GM19455 (cell line): ENCODE data around the gene MIEN1.
"Not testable (repeated sequence)": the region's sequence is repeated elsewhere in the genome, so short reads cannot be mapped to it uniquely, and the experiment has no call there.

ENCODE experiments used
- ATAC-seq: cut with Tn5 transposase; IDR thresholded peaks from one replicate; pipeline ENCODE4 v1.9.1; 2021; ENCODE audit not compliant: unreplicated experiment

The MIEN1 gene

GRCh38 chr17:39742126-39742855 lies 12.0 kb upstream of the MIEN1 start:
- ATAC-seq = no peak

DNA sequence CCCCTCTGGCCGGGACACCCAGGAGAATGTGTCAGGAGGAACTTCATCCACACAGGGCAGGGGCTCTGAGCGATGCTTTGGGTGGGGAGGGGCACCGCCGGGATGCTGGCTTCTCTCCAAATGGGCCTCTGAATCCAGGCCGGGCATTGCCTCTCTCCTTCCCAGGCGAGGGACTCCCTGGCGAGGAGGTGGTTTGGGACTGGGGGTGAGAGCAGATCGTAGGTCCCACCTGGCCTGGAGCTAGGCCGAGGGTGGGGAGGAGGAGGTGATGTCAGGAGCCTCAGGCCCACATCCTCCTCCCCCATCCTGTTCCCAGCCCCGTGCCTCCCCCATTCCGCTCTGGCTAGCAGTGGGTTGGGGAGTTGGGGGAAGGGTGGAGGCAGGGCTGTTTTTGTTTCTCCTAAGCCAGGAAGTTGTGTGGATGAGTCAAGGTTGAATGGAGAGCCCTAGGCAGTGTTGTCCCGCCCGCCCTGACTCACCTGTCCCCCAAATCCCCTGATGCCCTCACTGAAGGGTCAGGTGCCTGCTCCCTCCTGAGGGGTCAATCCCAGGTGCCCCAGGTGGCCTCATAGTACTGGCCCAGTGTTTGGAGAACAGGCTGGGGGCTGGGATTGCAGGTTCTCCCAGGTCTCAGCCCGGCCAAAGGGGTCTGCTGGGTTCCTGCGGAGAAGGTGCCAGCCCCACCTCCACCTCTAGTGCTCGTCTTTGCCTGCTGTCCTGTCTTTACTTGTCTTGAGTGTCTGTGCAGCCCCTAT lies 10.2 kb upstream of the MIEN1 start:
- no peak for ATAC-seq

DNA sequence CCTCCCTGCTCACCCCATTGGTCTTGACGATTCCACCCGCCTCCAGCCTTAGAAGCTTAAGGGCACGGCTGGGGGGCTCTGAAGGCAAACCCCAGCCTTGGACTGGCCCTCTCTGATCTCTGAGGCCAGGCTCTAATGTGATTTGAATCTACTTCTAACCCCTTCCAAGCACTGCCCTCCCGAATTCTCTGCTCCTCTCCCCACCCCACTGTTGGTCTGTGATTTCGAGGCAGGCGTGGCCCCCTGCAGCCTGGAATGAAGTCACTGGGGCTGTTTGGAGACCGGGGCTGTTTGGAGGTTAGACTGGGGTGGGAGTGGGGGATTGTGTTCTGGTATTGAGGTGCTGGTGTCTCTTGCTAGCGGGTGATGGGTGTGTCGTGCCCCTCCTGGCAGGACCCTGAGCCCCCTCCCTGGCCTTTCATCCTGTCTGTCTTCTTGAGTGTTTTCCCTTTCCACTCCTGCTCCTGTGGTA lies 9.6 kb upstream of the MIEN1 start:
- ATAC-seq = no peak

DNA sequence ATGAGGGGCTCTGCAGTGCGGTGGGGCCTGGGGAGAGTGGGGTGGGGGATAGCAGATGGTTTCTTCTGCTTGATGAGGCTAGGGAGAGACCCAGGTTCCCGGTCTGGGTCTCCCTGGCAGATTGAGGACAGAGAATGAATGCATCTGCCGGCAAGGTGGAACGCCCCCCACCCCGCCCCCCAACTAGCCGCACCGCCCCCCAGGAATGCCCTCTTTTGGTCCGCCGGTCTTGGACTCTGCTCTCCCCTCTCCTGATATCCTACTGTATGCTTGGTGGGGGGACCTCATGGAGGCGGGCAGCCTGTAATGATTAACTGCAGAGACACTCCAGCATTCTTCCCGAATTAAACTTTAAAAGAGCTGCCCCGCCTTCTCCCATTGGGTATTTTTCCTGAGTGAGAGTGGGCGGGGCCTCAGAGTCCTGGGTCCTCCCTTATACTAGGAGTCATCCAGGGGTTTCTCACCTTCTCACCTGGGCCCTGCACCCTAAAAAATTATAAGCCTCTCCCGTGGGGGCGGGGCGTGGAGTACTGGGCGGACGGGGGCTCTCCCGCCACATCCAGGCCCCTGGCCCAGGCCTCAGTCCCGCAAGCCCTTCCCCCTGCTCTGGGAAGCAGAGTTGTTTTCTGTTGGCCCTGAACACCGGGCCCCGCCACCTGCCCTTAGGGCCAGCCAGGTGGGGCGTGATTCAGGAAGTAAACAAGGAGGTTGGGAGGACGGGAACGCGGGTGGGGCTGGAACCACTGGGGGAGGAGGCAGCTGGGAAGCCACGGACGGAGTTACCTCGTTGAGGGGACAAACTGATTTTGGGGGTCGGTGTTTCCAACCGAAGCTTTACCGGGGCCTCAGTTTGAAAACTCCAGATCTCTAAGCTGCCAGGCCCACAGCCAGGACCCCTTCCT lies 8.9 kb upstream of the MIEN1 start:
- no peak for ATAC-seq

DNA sequence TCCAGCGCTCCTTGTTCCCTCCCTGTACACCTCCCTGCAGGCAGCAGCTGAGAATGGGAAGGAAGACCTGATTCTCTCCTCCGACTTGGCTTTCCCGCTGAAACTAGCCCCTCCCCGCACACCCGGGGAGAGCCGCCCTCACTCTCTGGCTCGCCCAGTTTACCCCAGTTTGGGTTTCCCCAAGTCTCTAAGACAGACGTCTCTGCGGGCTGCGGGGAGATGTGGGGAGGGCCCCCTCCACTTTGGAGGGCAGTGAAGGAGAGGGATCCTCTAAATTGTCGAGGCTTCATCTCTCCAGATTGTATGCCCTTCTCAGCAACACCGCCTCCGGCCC lies 8.2 kb upstream of the MIEN1 start:
- no peak for ATAC-seq

DNA sequence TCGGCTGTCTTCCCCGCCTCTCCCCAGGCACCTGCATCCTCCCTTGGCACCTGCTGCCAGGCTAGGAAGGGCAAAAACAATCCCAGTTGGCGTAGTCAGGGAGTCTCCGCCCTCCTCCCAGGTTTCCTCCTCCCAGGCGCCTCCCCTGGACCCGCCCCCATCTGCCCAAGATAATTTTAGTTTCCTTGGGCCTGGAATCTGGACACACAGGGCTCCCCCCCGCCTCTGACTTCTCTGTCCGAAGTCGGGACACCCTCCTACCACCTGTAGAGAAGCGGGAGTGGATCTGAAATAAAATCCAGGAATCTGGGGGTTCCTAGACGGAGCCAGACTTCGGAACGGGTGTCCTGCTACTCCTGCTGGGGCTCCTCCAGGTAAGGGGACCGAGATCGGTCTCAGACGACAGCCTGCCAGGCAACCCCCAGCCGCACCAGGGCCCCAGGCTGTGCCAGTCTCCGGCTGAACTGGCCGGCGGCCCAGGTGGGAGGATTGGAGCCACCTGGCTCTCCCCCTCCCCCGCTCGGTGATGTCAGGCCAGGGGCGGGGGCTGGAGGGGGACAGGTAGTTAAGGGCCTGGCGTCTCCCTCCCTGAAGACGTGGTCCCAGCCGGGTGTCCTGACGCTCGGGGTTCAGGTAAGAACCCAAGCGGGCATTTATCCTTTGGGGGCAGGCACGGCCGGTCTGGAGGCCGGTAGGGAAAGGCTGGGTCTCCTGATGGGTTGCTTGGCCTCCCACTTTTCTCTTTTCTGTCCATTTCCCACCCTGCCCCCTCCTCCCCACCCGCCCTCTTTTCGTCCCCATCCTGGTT lies 7.6 kb upstream of the MIEN1 start, which contains the start of gene GRB7:
TSS of gene GRB7 (plus strand) at position 179 of the 808 bp plus-strand sequence. CDS start 4,364 bp downstream, outside the sequence.
- no peak for ATAC-seq

DNA sequence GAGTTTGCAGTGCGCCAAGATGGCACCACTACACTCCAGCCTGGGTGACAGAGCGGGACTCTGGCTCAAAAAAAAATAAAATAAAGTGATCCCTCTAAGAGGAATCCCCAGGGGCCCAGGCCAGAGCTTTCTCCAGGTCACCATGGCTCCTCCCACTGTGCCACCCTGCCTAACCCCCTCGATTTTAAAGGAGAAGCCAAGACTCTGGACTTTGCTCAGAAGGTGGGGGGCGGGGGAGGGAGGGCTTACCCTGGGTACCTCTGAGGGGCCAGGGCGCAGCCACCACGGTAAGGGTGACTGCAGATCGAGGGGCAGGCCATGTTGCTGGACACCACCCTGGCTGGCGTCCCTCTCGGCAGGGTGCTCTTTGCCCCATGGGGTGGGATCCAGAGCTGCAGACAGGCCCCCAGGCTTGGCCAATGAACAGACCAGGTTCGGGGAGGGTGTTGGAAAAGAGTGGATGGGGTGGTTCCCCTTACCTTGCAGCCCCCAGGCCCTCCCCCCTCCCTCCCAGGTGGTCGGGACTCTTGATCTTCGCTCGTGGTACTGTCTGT lies 7.0 kb upstream of the MIEN1 start:
- ATAC-seq = no peak

GRCh38 chr17:39736319-39737165 lies 6.2 kb upstream of the MIEN1 start:
- ATAC-seq = no peak

GRCh38 chr17:39735882-39736281 lies 5.5 kb upstream of the MIEN1 start:
- no peak for ATAC-seq

DNA sequence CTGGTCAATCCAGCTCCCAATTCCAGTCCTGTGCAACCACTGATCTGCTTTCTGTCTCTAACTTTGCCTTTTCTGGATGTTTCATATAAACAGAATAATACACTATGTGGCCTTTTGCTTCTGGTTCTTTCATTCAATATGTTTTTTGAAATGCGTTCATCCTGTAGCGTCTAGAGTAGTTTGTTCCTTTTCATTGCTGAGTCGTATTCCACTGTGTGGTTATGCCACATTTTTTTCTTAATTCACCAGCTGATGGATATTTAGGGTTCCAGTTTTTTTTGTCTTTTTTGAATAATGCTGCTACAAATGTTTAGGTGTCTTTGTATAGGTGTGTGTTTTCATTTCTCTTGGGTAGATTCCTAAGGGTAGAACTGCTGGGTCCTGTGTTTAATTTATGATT lies 2.3 kb upstream of the MIEN1 start:
- ATAC-seq = no peak

GRCh38 chr17:39729280-39729851 lies 966 bp downstream of the MIEN1 start:
- no peak for ATAC-seq

DNA sequence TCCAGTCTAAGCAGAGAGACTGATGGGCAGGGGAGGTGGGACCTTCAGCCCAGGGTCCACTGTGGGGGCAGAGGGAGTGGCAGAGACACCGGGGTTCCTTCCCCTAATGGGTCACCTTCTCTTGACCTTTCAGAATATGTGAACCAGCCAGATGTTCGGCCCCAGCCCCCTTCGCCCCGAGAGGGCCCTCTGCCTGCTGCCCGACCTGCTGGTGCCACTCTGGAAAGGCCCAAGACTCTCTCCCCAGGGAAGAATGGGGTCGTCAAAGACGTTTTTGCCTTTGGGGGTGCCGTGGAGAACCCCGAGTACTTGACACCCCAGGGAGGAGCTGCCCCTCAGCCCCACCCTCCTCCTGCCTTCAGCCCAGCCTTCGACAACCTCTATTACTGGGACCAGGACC lies 2.8 kb downstream of the MIEN1 start:
- ATAC-seq = no peak

DNA sequence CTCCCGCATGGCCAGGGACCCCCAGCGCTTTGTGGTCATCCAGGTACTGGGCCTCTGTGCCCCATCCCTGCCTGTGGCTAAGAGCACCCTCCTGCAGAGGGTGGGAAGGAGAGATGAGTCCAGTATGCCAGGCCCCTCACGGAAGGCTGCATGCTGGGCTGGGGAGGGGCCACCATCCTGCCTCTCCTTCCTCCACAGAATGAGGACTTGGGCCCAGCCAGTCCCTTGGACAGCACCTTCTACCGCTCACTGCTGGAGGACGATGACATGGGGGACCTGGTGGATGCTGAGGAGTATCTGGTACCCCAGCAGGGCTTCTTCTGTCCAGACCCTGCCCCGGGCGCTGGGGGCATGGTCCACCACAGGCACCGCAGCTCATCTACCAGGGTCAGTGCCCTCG lies 3.7 kb downstream of the MIEN1 start:
- no peak for ATAC-seq

DNA sequence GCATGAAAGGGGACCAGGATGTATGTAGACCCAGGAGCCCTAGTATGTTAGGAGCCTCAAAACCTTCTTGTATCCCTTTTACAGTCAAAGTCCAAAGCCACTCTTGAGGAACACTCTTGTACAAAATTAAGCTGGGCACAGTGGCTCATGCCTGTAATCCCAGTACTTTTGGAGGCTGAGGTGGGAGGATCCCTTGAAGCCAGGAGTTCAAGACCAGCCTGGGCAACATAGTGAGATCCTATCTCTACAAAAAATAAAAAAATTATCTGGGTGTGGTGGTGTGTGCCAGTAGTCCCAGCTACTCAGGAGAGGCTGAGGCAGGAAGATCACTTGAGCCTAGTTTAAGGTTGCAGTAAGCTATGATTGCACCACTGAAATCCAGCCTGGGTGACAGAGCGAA lies 4.4 kb downstream of the MIEN1 start:
- ATAC-seq = not testable (repeated sequence)

GRCh38 chr17:39724731-39725130 lies 5.6 kb downstream of the MIEN1 start:
- ATAC-seq = no peak

GRCh38 chr17:39722965-39723848 lies 7.1 kb downstream of the MIEN1 start:
- no peak for ATAC-seq

- ATAC-seq = no peak
Observed at GRCh38 chr17:39722104-39722503, 8.2 kb downstream of the MIEN1 start.
